SK-N-SH treated with all-trans-retinoic acid at 6 μM for 48 hours (cell line): Measurements from ENCODE around the gene HIVEP3.

Experiments
- ESRRG ChIP-seq: fragments of 250-450 bp; sonication (Bioruptor Pico); IDR thresholded peaks from 2 replicates; pipeline ENCODE4 v1.6.1; 2021; ENCODE audit warnings: mild to moderate bottlenecking
- OSR1 ChIP-seq: fragments of 250-450 bp; sonication (Bioruptor Pico); IDR thresholded peaks from 2 replicates; pipeline ENCODE4 v1.8.0; 2022; ENCODE audit warnings: moderate library complexity, mild to moderate bottlenecking, inconsistent platforms
- RARB ChIP-seq: fragments of 250-450 bp; sonication (Bioruptor Pico); IDR thresholded peaks from 2 replicates; pipeline ENCODE4 v1.8.0; 2021; ENCODE audit warnings: mild to moderate bottlenecking, moderate library complexity
- TCF4 ChIP-seq: fragments of 250-450 bp; sonication (Bioruptor Pico); IDR thresholded peaks from 2 replicates; pipeline ENCODE4 v1.8.0; 2021; ENCODE audit warnings: mild to moderate bottlenecking, moderate library complexity, borderline replicate concordance
- ZFP30 ChIP-seq: fragments of 450-650 bp; formaldehyde crosslinking; IDR thresholded peaks from 2 replicates; pipeline ENCODE4 v1.5.0; 2022; ENCODE audit warnings: mild to moderate bottlenecking, moderate library complexity
- TF ChIP-seq, protein P1 (sequence below): fragments of 250-450 bp; sonication (Bioruptor Pico); IDR thresholded peaks from 2 replicates; pipeline ENCODE4 v1.8.0; 2021; ENCODE audit warnings: low read depth, mild to moderate bottlenecking, moderate library complexity, borderline replicate concordance

DNA sequence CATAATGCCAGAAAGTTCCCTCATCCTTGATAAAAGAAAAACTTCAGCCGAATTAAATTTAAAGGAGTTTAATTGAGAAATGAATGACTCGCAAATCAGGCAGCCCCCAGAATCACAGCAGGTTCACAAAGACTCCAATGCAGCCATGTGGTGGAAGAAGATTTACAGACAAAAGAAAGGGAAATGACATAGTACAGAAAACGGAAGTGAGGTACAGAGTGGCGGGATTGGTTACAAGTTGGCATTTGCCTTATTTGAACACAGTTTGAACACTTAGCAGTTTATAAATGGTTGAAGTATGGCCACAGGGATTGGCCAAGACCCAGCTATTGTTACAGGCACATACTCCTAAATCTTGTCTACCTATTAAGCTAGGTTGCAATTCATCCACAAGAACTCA is 46.6 kb downstream of the HIVEP3 start:
- TF ChIP-seq, protein P1, sequence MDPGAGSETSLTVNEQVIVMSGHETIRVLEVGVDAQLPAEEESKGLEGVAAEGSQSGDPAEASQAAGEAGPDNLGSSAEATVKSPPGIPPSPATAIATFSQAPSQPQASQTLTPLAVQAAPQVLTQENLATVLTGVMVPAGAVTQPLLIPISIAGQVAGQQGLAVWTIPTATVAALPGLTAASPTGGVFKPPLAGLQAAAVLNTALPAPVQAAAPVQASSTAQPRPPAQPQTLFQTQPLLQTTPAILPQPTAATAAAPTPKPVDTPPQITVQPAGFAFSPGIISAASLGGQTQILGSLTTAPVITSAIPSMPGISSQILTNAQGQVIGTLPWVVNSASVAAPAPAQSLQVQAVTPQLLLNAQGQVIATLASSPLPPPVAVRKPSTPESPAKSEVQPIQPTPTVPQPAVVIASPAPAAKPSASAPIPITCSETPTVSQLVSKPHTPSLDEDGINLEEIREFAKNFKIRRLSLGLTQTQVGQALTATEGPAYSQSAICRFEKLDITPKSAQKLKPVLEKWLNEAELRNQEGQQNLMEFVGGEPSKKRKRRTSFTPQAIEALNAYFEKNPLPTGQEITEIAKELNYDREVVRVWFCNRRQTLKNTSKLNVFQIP (CRISPR knock-in tag): no peak
- TF ChIP-seq TCF4 (CRISPR knock-in tag) (no peak), ZFP30 (CRISPR knock-in tag) (no peak), RARB (CRISPR knock-in tag) (no peak), ESRRG (CRISPR knock-in tag) (no peak), OSR1 (CRISPR knock-in tag) (no peak)
